GM21447 (cell line): ENCODE measurements around the gene ETF1.

Experiments
- ATAC-seq: cut with Tn5 transposase; IDR thresholded peaks from one replicate; pipeline ENCODE4 v1.9.1; 2021; ENCODE audit not compliant: unreplicated experiment

The ETF1 gene

DNA sequence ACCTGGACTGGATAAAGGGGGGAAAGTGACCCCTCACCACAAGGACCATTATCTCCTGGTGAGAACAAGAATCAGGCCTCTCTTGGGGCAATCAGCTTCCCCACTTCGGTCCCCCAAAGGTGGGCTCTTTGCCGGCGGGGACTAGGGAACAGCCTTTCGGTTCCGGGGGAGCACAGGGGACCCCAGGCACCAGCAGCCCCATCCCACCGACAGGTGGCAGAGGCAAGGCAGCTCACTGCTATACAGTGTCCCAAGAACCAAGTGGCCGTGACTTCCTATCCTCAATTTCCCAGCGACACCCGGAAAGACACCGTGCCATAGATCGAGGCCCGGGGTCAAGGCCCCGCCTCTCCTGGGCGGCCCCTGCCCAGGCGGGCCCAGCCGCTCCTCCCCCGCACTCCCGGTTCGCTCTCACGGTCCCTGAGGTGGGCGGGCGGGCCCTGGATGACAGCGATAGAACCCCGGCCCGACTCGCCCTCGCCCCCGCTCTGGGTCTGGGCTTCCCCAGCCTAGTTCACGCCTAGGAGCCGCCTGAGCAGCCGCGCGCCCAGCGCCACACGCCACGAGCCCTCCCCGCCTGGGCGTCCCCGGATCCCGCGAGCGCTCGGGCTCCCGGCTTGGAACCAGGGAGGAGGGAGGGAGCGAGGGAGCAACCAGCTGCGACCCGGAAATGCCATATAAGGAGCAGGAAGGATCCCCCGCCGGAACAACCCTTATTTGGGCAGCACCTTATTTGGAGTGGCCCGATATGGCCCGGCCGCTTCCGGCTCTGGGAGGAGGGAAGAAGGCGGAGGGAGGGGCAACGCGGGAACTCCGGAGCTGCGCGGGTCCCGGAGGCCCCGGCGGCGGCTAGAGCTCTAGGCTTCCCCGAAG lies 78.4 kb downstream of the ETF1 start:
- peak; percentile 79 for ATAC-seq

DNA sequence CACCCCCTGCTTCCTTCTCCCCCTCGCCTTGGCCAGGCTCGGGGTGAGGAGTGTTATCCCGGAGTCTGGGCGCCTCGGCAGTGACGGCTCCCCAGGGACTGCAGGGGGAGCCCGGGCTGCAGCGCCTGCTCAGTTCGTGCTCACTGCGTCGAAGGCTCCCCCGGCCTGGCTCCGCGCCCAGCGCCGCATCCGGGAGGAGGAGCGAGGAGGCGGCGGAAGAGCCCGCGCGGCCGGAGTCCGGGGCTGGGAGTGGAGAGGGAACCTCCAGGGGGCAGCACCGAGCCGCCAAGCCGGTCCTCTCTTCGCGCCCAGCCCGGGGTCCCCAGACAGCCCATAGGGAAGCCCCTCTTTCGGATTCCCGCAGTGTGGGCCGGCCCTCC lies 79.0 kb downstream of the ETF1 start:
- peak; percentile 43 for ATAC-seq

DNA sequence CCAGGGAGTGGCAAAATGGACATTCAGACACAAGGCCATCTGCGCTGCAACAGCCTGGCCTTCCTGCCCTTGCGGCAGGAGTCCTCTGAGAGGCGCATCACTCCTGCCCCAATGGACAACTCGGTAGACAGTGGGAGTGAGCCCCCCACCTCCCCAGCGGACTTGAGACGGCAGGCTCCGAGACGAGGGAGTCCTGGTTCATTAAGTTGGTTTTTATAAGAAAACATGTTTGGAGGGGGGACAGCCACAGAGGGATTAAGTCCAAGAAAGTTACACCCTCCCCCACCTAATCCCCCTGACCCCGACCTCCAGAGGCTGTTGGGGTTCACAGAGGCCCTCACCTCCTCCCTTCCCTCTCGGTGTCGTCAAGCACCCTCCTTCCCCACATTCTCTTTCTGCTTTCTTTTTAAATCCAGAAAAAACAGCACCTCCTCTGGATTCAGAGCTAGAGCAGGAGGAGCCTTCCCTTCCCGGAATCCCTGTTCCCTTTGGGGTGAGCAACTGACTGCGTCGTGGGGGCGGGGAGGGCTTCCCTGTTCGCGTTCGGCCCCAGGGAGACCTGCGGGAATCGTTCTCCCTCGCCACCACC lies 79.5 kb downstream of the ETF1 start:
- ATAC-seq: no peak

DNA sequence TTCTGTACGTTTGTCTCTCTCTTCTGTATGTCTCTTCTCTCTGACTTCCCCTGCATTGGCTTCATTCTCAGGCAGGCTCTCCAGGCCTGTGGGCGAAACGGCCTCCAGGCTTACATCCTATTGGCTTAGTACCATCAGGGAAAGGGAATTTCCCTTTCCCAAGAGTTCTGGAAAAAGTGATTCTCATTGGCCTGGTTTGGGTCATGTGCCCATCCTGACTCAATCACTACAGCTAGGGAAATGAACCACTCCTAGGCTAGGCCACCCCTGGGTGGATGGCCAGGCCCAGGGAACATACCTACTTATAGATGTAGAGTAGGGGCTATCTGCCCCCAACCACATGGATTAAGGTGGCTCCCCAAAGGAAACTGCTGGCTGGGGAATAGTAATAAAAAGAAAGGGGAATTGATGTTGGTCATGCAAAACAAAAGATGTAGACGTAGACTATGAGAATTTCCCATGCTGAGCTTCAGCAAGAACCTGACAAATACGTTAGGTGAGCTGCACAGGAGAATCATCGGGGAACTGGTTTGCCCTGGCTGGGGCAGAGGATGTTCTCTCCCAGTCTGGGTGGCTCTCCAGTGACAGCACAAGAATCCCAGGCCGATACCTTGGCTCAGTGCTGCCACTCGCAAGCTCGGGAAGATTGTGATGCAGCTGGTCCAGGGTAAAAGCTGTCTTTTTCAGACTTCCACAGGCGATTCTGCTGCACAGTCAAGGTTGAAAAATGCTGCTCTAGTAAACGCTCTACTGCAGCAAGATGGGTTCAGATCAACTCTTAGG lies 81.5 kb downstream of the ETF1 start:
- ATAC-seq: no peak

DNA sequence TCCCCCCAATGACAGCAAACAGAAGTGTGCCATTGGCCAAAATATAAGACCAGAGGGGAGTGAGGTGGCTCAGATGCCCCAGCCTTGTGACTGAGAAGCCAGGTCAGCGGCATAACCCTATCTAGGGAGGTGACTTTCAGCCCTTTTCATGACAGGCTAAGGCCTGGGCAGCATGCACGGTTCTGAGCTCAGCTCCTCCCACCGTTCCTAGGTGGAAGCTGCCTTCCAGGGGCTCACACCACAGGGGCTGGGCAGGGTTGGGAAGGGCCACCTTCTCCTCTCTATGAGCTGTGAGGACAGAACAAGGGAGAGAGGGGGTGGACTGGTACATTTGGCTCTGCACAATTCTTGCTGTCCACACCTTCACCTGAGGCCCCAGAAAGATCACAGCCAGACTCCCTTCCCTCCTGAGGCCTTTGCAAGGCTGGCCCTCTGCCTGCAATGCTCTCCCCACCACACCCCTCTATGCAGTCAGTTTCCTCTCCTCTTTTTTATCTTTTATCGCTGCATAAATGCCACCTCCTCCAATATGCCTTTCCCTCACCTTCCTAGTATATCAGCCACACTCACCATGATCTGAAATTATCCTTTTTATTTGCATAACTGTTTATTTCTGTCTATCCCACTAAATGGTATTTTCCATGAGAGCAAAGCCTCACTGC lies 82.9 kb downstream of the ETF1 start:
- ATAC-seq: no peak

DNA sequence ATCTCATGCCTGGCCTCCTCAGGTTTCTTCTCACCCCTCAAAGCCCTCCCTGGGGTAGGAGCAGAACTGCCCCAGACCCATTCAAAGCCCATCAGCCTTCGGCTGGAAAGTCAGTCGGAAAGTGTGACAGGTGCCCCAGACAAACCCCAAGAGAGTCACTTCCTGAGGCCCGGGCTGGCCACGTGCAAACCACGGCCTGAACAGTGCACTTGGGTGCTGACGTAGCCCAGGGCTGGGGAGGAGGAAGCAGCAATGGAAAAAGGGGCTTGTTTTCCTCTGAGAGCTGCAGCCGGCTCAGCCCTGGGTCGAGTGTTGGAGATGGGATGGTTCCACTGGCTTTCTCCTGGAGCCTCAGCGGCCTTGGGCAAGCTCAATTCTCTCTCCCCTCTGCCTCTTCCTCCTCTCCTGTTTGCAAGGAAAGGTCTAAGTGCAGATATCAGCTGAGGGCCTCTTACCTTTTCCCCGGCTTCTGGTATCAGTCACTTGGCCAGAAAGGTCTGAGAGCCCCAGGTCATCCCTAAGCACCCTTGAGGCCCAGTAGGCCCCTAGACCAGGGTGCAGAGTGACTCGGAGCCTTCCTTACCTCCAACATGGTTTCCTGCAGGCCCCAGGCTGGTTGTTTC lies 83.6 kb downstream of the ETF1 start:
- ATAC-seq: no peak

DNA sequence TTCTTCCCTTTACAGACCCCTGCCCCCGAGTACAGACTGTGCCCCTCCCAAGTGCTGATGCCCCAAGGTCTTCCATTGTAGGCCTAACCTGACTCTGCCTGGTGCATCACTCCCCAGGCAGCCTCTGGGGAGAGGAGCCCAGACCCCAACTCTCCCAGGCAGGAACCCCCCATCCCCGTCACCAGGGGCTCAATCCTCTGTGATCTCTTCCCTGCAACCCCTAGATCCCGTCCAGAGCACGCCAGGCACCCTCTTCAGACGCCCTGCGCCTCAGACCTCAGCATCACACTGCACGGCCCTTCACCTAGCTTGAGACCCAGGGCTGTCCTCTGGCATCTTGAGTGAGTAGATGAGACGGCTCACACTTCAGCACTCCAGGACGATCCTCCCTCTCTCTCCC lies 84.2 kb downstream of the ETF1 start:
- no peak for ATAC-seq

DNA sequence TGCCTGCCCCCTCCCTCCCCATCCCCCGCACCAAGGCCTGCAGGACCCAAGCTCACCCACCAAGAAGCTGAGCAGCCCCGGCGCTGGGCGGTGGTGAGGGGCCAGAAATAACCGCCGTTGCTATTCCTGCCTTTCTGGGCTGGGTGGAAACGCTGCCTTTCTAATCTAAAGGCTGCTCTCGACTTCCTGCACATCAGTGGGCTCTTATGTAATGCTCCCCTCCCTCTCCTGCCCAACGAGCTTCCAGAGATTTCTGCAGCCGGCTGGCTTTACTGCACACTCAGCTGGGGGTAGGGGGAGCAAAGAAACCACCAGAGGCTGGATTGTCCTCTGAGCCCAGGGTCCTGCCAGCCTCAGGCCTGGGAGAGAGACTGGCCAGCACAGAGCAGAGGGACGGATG lies 84.7 kb downstream of the ETF1 start:
- ATAC-seq: no peak

DNA sequence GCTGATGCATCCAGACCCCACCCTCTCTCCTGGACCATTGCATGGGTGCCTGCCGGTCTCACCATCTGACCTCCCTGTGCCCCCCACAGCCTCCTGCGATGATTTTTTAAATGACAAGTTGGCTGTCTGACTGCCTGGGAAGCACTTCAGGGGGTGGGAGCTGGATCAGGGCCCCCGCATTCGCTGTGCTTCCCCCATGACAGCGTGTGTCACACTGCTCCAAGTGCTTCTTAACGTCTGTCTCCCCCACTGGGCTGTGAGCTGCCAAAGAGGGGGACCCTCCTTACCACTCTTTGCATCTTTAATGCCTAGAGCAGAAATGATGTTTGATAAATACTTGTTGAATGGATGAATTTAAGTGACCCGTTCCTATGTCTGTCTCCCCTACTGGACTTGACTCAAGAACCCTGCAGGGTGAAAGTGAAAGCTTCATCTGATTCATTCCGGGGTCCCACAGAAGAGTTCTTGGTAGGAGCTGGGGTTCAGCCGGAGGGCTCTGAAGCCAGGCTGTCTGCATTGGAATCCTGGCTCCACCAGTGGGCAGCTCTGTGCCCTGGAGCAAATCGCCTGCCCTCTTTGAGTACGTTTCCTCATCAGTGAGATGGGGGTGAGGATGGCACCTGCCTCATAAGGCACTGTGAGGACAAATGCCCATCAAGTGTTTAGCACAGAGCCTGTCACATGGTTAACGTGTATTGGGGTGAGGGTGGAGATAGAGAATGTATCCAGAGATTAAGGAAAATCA lies 85.3 kb downstream of the ETF1 start:
- ATAC-seq: no peak
